Measurements from ENCODE around the gene TRAF3IP1. TPM values are rescaled to one million over a fixed set of nuclear protein-coding genes. Genes with fewer than 3 reads are reported as not detected.

Gene TRAF3IP1
- total RNA-seq, 4 donors from 2014 or later: 19.6 to 28.4 (median 21.7) TPM

DNA sequence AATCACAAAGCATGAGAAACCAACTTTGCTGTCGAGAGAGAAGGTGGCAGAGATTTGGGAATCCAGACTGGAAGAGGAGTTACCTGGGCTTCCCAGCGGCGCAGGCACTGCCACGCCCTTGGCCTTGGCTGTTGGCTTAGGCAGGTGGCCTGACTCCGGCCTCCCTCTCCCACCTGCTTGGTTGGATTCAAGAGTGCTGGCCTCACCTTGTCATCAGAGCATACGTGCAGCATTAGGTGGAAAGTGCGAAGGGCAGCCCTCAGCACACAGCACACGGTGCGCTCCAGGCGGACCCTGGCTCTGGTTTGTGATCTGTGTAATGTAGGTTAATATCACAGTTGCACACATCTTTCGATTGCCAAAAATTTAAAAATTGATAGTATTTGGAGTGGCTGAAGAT lies 87.2 kb downstream of the TRAF3IP1 start:
- whole genome bisulfite sequencing, 2 donors (ENCODE audit: low coverage in 1 of 2): 84 to 86% methylated on average over 5 to 7 of the region's 11 CpGs
- Histone ChIP-seq H3K9me3 (no peaks in the 10 kb centered on the region), H3K4me3 (no peak overlapping the region), H3K27ac (no peak overlapping the region), H3K36me3 (peaks cover 0 to 34% of the 10 kb centered on the region in 2 donors), H3K4me1 (no peaks in the 10 kb centered on the region), H3K27me3 (no peaks in the 10 kb centered on the region)
- ATAC-seq: no peak
- no peak for TF ChIP-seq POLR2AphosphoS5 (IDR thresholded peaks at IDR 0.05)
- TF ChIP-seq EP300 (IDR thresholded peaks at IDR 0.05): no peak
- TF ChIP-seq, protein P1, sequence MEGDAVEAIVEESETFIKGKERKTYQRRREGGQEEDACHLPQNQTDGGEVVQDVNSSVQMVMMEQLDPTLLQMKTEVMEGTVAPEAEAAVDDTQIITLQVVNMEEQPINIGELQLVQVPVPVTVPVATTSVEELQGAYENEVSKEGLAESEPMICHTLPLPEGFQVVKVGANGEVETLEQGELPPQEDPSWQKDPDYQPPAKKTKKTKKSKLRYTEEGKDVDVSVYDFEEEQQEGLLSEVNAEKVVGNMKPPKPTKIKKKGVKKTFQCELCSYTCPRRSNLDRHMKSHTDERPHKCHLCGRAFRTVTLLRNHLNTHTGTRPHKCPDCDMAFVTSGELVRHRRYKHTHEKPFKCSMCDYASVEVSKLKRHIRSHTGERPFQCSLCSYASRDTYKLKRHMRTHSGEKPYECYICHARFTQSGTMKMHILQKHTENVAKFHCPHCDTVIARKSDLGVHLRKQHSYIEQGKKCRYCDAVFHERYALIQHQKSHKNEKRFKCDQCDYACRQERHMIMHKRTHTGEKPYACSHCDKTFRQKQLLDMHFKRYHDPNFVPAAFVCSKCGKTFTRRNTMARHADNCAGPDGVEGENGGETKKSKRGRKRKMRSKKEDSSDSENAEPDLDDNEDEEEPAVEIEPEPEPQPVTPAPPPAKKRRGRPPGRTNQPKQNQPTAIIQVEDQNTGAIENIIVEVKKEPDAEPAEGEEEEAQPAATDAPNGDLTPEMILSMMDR (IDR thresholded peaks at IDR 0.05): no peak
- TF ChIP-seq POLR2A (IDR thresholded peaks at IDR 0.05): no peak

DNA sequence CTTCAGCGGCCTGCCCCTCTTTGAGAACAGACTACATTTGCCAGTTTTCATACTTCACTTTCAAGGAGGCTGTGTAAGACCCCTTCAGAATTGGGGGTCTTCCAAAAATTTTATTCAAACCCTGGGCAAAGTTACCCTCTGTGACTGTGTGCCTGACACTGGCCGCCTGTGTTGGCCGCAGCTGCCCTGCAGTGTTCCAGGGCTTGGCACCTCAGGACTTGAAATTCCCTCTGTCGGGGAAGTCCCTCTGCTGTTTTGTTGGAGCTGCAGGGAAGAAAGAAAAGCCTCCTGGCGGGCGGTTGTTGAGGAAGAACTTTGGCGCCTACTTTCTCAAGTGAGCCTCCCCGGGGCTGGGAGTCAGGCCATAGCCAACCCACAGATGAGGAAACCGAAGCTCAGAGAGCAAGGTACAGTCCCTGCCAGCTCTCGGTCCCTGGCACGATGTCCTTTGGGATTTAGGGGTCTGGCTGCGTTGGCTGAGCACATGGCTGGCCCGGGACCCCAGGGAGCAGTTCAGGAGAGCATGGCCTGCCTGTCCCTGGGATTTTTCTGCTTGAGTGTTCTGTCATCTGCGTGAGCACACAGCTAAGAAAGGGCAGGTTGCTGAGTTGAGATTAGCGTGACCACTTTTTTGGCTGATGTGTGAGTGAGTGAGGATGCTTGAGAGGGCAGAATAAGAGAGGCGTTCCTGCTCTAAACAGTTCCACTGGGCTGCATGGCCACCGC lies 88.5 kb downstream of the TRAF3IP1 start:
- no peaks in the 10 kb centered on the region for H3K27me3 ChIP-seq
- H3K4me1 ChIP-seq: no peaks in the 10 kb centered on the region
- ATAC-seq: no peak
- 94 to 100% methylated on average over 1 to 3 of the region's 17 CpGs for WGBS, 2 donors (ENCODE audit: low coverage in 1 of 2)
- TF ChIP-seq POLR2A (IDR thresholded peaks at IDR 0.05) (no peak), EP300 (IDR thresholded peaks at IDR 0.05) (no peak), POLR2AphosphoS5 (IDR thresholded peaks at IDR 0.05) (no peak)
- TF ChIP-seq, protein P1 (IDR thresholded peaks at IDR 0.05): no peak
- peaks cover 0 to 31% of the 10 kb centered on the region in 2 donors for H3K36me3 ChIP-seq
- no peaks in the 10 kb centered on the region for H3K9me3 ChIP-seq
- H3K4me3 ChIP-seq: no peak overlapping the region
- H3K27ac ChIP-seq: no peak overlapping the region

DNA sequence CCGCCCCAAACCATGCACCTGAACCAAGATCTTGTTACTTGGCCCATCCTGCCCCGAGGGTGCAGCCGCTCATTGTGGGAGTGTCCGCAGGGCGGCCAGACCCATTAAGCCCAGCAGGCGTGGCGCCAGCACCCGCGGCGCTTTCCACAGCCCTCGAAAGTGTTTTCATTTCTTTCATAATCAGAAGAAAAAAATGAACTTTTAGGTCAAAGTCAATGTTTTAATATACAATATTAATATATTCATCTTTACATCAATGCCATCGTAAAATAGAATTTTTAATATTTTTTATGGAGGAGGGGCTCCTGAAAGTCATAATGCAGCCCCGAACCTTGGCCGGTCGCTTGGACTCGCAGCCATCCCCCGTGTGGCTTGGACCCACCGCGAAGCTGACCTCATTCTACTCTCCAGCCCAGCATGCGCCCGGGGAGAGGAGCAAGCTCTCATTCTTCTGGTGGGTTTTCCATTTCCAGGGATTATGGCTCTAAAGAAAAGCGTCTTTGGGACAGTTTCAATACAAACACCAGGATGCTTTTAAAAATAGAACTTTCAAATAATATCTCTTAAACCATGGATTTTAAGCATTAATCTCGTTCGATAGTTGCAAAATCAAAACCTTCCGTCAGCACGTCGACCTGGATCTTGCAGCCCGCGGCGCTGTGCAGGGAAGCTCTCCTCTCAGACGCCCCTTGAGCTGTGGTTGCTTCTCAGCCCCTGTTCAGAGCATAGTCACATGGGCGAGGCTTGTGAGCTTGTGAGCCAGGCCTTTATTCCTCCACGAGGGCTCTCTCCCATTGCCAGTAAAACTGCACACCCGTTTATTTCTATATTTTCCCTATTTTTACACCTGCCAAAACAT lies 89.3 kb downstream of the TRAF3IP1 start:
- H3K27ac ChIP-seq: no peak overlapping the region
- TF ChIP-seq POLR2A (IDR thresholded peaks at IDR 0.05) (no peak), POLR2AphosphoS5 (IDR thresholded peaks at IDR 0.05) (no peak)
- ATAC-seq: no peak

DNA sequence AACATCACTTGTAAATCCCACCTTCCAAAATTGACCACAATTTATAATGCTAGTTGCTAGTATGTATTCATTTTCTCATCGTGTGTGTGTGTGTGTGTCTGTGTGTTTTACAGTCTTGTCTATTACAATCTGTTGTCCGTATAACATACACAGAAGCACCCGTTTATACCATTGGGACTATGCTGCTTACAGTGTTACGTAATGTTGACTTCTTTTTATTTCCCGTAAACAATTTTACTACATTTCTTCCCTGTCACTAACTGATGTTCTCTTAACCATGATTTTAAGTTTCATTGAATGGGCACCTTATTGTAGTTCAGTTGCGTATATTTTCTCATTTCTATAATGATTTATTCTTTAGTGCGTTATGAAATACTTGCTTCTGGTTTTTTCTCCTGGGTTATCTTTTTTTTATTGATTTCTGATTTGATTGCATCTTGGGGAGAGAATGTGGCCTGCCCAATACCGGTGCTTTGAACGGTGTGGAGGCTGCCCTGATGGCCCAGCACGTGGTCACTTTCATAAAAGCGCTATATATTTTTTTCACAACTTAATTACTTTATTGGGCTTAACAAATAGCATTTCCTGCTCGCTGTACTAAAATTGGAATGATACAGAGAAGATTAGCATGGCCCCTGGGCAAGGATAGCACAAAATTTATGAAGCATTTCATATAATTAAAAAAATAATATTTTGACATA lies 91.9 kb downstream of the TRAF3IP1 start:
- TF ChIP-seq POLR2A (IDR thresholded peaks at IDR 0.05): no peak
- TF ChIP-seq, protein P1 (IDR thresholded peaks at IDR 0.05): no peak
- TF ChIP-seq POLR2AphosphoS5 (IDR thresholded peaks at IDR 0.05): no peak
- TF ChIP-seq EP300 (IDR thresholded peaks at IDR 0.05): no peak
- H3K27ac ChIP-seq: no peak overlapping the region
- H3K9me3 ChIP-seq: no peaks in the 10 kb centered on the region
- H3K4me1 ChIP-seq: no peaks in the 10 kb centered on the region
- 85 to 86% methylated on average over 11 to 12 of the region's 12 CpGs for WGBS, 2 donors (ENCODE audit: low coverage in 1 of 2)
- no peak overlapping the region for H3K4me3 ChIP-seq
- no peak for ATAC-seq
- H3K36me3 ChIP-seq: peaks cover 0 to 16% of the 10 kb centered on the region in 2 donors
- H3K27me3 ChIP-seq: no peaks in the 10 kb centered on the region

More for the DNA sequence above, 89.3 kb downstream of the TRAF3IP1 start:
- H3K4me3 ChIP-seq: no peak overlapping the region
- no peaks in the 10 kb centered on the region for H3K27me3 ChIP-seq
- H3K9me3 ChIP-seq: no peaks in the 10 kb centered on the region
- no peaks in the 10 kb centered on the region for H3K4me1 ChIP-seq
- WGBS, 2 donors (ENCODE audit: low coverage in 1 of 2): 88 to 90% methylated on average over 26 to 28 of the region's 34 CpGs
- H3K36me3 ChIP-seq: peaks cover 0 to 25% of the 10 kb centered on the region in 2 donors

DNA sequence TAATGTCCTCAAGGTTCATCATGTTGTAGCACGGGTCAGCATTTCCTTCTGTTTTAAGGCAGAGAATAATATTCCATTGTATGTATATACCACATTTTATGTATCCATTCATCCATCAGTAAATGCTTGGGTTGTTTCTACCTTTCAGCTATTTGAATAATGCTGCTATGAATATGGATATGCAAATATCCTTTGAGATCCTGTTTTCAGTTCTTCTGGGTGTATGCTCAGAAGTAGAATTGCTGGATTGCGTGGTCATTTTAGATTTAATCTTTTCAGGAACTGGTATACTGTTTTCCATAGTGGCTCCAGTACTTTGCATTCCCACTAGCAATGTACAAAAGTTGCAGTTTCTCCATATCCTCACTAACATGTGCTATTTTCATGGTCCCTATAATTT lies 93.0 kb downstream of the TRAF3IP1 start:
- no peak for TF ChIP-seq POLR2A (IDR thresholded peaks at IDR 0.05)
- TF ChIP-seq EP300 (IDR thresholded peaks at IDR 0.05): no peak
- TF ChIP-seq, protein P1 (IDR thresholded peaks at IDR 0.05): no peak
- no peak for TF ChIP-seq POLR2AphosphoS5 (IDR thresholded peaks at IDR 0.05)
- peaks cover 0 to 9% of the 10 kb centered on the region in 2 donors for H3K36me3 ChIP-seq
- ATAC-seq: no peak
- 83% methylated on average over 2 of the region's 2 CpGs for WGBS, 2 donors (ENCODE audit: low coverage in 1 of 2)
- H3K27me3 ChIP-seq: no peaks in the 10 kb centered on the region
- H3K4me1 ChIP-seq: no peaks in the 10 kb centered on the region
- no peak overlapping the region for H3K27ac ChIP-seq
- no peak overlapping the region for H3K4me3 ChIP-seq
- H3K9me3 ChIP-seq: no peaks in the 10 kb centered on the region
